ENCODE results near the gene KIF25.

- peak in 2 of 3 experiments; percentile 16 to 43 for TF ChIP-seq CTCF (IDR thresholded peaks at IDR 0.05)
- no peak for TF ChIP-seq EP300 (IDR thresholded peaks at IDR 0.05)
- no peak for TF ChIP-seq POLR2A (IDR thresholded peaks at IDR 0.05; ENCODE audit: low read depth)
These were observed 29.4 kb upstream of the KIF25 start for GRCh38 chr6:167968091-167968490.
